Measurements from ENCODE around the gene MAB21L3.

MAB21L3 gene

GRCh38 chr1:116166011-116166571 lies 54.9 kb downstream of the MAB21L3 start:
- DNase-seq (ENCODE audit: low read depth), result no peak

DNA sequence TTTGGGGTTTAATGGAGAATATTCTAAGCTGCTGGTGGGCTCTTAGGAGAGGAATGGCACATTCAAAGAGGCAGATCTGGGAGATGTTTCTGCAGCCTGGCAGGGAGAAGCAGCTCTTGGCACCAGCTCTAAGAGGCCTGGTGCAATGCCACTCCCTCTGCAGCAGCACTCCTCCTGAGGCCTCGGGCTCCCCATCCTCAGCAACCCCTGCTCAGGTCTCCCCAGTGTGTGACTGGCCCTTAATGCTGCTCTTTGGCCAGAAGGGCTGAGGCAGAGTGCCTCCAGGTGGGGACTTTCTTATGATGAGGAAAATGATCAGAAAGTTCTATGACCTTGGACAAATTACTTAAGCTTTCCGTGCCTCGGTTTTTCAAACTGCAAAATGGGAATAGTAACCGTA lies 55.5 kb downstream of the MAB21L3 start:
- no peak for DNase-seq (ENCODE audit: low read depth)

- DNase-seq (ENCODE audit: low read depth), result no peak
Measured at GRCh38 chr1:116167625-116168276, 56.6 kb downstream of the MAB21L3 start.

DNA sequence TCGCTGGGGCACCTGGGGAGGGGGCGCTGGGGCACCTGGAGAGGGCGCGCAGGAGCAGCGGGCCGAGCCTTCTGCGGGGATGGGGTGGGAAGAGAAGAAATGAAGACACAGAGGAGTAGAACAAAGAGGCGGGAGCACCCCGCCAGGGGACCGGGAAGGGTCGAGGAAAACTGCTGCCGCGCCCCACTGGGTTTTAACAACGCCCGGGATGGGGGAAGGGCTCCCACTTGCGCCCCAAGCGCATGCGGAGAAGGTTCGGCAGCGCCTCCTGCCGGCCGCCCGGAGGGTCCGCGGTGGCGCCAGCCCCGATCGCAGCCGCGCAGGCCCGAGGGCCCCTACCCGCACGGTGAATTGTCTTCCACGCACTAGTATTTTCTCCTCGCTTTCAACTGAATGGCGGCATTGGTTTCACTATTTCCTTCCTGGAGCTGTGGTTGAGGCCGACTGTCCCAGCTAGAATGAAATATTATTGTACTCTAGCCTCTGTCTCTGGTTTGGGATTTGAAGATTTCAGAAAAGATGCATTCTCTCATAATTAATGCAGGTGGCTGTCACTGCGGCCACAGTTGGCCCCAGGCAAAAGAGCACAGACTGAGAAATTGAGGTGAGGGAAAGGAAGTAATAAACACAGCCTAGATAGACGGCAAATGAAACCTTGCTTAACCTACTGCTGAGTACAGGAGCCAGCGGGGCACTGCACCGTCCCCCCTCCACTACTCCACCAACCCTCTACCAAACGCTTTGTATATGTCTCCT lies 57.3 kb downstream of the MAB21L3 start:
- peak; percentile 49 for DNase-seq (ENCODE audit: low read depth)

- DNase-seq (ENCODE audit: low read depth), result no peak
Measured at GRCh38 chr1:116169898-116170297, 58.7 kb downstream of the MAB21L3 start.

- no peak for DNase-seq (ENCODE audit: low read depth)
Measured at GRCh38 chr1:116170721-116171589, 59.8 kb downstream of the MAB21L3 start.

DNA sequence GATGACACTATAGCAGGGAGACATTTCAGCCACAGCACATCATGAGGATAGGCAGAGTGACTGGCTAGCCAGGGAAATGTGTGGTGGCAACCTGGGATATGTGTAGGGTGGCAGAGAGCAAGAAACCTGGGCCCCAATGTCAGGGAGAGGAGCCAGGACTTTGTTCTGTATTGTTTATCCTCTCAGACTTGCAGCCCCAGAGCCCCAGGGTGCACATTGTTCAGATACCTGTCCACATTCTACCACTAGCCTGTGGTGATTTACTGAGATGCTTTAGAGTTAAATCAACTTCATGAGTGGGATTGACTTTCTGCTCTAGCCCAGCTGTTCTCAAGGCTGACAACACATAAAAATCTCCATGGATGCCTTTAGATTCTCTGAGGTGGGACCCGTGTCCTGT lies 61.5 kb downstream of the MAB21L3 start:
- no peak for DNase-seq (ENCODE audit: low read depth)

DNA sequence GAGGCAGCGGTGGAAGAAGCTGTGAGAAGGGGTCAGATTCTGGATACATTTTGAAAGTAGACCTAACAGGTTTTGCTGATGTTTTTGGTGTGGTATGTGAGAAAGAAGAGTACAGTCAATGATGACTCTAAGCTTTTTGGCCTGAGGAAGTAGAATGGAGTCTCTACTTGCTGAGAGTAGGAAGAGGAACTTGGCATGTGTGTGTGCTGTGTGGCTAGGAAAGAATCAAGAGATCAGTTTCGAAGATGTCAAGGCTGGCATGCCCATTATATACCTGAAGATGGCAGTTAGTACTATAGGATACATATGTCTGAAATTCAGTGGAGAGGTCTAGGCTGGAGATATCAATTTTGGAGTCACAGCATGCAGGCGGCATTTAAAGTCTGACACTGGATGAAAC lies 64.4 kb downstream of the MAB21L3 start:
- DNase-seq (ENCODE audit: low read depth), result no peak

DNA sequence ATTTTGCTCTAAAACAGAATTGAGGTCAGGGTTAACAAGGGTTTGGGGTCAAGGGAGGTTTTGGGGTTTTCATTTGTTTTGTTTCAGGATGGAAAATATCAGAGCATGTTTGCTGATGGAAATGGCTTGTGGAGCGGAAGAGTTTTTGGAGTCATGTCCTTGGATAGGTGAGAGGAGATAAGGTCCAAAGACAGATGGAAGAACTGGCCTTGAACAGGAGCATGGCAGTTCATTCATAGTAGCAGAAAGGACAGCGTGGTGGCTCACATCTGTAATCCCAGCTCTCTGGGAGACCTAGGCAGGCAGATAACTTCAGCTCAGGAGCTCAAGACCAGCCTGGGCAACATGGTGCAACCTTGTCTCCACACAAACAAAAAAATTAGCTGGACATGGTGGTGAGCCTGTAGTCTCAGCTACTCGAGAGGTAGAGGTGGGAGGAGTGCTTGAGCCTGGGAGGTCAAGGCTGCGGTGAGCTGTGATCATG lies 65.1 kb downstream of the MAB21L3 start:
- DNase-seq (ENCODE audit: low read depth), result no peak

DNA sequence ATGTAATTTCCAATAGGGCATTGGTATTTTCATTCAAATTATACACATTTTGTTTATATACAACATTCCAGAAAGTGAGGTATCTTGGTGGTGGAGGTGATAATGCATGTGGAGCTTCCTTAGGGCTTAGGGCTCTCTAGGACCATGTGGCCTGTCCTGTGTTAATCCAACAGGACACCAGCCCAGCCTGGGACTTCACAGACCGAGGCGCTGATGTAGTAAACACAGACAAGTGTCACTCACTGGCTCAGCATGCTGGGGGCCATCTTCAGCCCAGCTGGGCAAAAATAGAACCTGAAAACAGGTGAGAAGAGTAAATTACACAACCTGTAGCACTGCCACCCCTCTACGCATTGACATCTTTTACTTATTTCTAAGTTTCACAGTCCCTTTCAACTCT lies 66.7 kb downstream of the MAB21L3 start:
- DNase-seq (ENCODE audit: low read depth), result no peak

DNA sequence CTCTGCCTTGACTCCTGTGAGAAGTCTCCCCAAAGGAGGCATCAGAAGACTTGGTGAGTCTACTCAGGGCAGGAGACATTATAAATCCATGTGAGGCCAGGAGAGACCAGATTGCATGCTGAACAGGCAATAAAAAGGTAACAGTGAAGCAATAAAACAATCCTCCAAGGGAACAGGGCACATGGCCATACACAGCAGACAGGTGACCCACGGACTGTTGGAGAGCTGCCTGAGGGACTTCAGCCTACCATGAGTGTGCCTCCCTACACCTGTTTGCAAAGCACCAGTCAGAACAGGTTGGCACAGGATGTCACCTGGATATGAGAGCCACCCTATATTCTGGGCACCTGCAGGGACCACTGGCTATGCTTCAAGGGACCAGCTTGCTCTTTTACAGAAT lies 67.6 kb downstream of the MAB21L3 start:
- DNase-seq (ENCODE audit: low read depth), result no peak

GRCh38 chr1:116179419-116179818 lies 68.2 kb downstream of the MAB21L3 start:
- no peak for DNase-seq (ENCODE audit: low read depth)

DNA sequence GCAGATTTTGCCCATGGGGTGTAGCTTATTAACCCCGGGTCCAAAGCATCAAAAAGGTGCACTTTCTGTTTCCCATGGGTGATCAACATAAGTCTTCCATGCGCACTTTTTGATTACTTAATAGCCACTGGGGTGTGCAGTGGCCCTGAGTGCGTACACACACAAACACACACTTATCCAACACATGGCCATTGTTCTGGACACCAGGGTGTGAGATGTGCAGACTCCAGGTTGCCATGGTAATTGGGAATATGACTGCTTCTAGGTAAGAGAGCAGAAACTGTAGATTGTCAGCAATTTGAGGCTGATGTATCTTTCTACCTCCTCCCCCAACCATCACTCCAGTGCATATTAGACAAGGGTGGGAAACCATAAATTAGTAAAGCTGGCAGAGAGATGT lies 68.8 kb downstream of the MAB21L3 start:
- no peak for DNase-seq (ENCODE audit: low read depth)

- no peak for DNase-seq (ENCODE audit: low read depth)
Measured at GRCh38 chr1:116182019-116182714, 71.0 kb downstream of the MAB21L3 start.

Data from CMK (cell line).